ENCODE data around the gene ADAP2.
"Not testable (repeated sequence)": the region's sequence is repeated elsewhere in the genome, so short reads cannot be mapped to it uniquely, and the experiment has no call there.

The ADAP2 gene

GRCh38 chr17:30930495-30930894, 8.8 kb downstream of the ADAP2 start:
- no peak for DNase-seq (ENCODE audit: low spot score)

- DNase-seq (ENCODE audit: low spot score): not testable (repeated sequence)
These were observed 9.8 kb downstream of the ADAP2 start for GRCh38 chr17:30931582-30931981.

DNA sequence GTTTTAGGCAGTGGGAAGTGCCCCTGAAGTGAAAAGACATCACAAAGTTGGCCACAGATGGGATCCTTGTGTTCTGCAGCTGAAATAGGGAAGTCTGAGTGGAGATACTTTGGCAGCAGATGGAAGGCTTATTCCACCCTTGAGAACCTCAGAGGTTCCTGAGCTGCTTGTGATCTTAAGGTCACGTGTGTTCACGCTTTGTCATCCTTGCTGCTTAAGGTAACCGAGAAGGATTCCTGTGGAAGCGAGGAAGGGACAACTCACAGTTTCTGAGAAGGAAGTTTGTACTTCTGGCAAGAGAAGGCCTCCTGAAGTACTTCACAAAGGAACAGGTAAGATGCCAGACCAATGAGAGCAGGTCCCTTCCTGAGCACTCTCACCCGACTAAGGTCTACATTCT, 12.2 kb downstream of the ADAP2 start:
- no peak for DNase-seq (ENCODE audit: low spot score)

GRCh38 chr17:30939051-30939689, 17.4 kb downstream of the ADAP2 start:
- peak; percentile 9 for DNase-seq (ENCODE audit: low spot score)

- peak; percentile 11 for DNase-seq (ENCODE audit: low spot score)
These were observed 20.7 kb downstream of the ADAP2 start for GRCh38 chr17:30942308-30943079.

- DNase-seq (ENCODE audit: low spot score): no peak
These were observed 26.1 kb downstream of the ADAP2 start for GRCh38 chr17:30947796-30948195.

- no peak for DNase-seq (ENCODE audit: low spot score)
These were observed 28.4 kb downstream of the ADAP2 start for GRCh38 chr17:30950189-30950588.

DNA sequence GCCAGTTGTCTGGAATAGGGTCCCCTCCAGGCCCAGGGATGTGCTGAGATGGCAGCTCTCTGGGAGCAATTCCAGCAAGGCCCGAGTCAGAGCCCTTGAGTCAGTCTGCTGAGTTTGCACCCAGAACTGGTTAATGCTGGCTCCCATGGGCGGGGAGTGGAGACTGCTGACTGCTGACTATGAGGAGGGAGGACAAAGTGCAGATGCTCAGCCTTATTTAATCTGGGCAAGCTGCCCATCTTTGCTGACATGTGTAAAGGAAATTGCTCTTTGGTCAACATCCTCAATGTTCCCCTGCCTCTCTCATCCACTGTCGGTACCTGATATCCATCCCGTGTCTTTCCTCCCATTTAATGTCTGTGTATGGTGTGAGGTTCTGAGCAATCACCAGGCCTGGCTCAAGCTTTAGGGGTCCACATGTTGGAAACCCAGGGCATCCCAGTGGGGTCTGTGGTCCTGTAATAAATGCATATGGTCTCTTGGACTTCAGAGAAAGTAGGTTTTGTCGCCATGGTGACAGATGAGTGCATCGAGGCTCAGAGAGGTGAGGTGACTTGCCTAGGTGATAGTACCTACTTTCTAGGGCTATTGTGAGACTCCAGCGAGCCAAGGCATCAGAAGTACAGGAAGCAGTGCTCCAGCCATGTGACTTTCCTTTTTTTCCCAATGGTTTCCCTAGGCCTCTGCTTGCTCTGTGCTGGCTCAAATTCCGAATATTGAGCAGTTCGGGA, 29.1 kb downstream of the ADAP2 start:
- DNase-seq (ENCODE audit: low spot score): no peak

DNA sequence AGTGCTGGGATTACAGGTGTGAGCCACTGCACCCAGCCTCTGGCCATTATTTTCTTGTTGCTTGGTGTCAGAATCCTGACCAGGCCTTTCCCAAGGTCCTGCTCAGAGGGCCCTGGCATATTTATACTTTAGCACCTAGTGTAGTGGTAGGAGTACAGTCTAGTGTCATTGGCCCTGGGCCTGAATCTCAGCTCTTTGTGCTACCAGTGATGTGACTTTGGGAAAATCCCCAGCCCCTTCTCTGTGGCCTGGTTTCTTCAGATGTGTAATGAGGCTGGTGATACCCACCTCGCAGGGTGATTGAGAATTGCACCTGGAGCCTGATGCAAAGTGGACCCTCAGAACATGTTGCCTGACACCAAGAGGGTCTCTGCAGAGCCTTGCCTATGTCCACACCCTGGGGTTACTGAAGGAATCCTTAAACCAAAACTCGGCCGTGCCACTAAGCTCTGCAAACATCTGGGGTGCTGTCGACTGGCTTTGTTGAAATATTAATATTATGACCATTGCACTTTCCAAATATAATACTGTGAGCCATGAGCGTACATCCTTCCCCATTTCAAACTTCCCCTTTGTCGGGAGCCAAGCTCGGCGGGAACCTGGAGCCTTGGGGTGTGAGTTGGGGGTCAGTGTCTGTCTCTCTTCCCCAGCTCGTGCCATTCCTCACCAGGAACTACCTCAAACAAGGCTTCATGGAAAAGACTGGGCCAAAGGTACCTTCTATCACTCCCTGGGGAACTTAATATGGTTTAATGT, 31.1 kb downstream of the ADAP2 start:
- DNase-seq (ENCODE audit: low spot score): no peak

DNA sequence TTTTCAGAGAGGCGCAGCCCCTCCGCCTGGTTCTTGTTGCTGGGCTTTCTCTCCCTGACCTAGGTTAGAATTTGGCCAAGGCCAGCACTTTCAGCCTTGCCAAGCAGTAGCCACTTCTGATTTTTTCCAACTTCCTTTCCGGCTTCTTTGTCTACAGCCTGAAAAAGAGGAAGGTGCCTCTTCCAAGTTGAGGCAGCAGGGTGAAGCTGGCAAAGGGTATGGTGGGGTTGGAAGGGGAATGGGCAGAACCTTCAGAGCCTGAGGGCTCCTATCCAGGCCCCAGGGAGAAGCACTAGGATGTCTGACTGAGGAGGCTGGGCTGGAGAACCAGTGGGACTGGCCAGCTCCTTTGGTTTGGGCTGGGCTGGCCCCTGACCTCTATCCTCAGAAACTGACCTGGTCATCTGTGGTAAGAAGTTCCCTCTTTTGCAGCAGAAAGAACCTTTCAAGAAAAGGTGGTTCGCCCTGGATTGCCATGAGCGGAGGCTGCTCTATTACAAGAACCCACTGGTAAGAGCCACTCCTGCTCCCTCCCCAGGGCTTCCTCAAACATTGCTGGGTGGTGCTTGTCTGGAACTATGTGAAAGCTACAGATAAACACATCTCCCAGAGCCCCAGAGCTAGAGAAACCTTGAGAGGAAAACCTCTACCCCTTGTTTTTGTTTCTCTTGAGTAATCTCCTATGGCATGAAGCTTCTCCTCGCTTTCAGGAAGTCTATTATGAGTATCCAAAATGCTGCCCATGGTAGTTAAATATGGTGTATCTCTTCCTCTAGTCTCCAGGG, 32.5 kb downstream of the ADAP2 start:
- no peak for DNase-seq (ENCODE audit: low spot score)

DNA sequence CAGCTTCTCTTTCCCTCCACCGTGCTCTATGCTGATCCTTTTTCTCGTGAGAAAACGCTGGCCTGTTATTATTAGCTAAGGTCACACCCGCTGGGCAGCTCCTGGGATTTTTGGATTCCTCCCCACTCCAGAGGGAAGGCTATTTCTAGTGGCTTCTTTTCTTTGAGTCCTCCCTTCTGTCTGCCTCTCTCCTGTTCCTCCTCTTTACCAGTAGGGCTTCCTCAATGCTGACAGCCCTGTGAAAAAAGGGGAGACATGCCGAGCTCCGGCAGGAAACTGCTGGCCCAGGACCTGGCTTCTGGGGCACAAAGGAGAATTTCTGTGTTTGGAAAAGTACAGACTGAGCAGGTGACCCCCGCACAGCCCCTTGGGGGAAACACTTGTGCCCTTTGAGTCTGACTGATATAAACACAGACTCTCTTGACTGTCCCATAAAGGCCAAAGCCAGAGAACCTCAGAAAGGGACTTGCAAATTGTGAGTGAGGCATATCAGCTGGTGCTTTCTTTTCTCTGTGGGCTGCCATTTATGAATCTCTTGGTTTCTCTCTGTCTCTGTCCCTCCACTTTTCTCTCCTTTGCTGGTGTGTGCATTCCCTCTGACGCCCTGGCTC, 35.1 kb downstream of the ADAP2 start:
- no peak for DNase-seq (ENCODE audit: low spot score)

DNA sequence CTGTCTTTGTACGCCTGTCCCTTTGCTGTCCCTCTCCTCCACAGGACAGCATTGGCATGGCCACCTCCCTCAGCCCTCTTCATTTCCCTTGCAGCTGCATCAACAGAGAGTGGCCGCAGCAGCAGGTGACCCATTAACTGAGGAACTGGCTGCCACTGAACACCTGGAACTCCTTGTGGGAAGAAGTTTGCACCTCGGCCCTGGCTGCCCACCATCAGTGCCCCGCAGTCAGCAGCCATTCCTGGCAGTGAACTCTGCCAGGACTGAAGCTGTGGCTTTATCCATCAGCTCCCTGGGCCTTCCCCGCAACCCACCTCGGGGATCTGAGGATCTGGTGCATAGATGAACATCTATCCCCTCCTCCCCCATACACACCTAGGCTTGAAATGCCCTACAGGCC, 36.0 kb downstream of the ADAP2 start:
- no peak for DNase-seq (ENCODE audit: low spot score)

DNA sequence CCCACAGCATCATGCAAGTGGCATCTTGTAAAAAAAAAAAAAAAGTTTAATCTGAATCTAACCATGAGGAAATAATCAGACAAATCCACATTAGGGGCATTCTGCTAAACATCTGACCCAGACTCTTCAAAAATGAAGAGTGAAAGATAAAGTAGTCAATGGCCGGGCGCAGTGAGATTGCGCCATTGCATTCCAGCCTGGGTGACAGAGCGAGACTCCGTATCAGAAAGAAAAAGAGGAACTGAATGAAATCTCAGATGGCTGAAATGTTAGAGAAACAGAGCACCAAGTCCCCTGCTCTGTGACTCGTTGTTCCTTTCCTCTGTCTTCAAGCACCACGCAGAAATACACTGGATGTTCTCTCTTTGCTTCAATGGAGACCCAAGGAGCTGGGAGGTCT, 36.4 kb downstream of the ADAP2 start:
- no peak for DNase-seq (ENCODE audit: low spot score)

DNA sequence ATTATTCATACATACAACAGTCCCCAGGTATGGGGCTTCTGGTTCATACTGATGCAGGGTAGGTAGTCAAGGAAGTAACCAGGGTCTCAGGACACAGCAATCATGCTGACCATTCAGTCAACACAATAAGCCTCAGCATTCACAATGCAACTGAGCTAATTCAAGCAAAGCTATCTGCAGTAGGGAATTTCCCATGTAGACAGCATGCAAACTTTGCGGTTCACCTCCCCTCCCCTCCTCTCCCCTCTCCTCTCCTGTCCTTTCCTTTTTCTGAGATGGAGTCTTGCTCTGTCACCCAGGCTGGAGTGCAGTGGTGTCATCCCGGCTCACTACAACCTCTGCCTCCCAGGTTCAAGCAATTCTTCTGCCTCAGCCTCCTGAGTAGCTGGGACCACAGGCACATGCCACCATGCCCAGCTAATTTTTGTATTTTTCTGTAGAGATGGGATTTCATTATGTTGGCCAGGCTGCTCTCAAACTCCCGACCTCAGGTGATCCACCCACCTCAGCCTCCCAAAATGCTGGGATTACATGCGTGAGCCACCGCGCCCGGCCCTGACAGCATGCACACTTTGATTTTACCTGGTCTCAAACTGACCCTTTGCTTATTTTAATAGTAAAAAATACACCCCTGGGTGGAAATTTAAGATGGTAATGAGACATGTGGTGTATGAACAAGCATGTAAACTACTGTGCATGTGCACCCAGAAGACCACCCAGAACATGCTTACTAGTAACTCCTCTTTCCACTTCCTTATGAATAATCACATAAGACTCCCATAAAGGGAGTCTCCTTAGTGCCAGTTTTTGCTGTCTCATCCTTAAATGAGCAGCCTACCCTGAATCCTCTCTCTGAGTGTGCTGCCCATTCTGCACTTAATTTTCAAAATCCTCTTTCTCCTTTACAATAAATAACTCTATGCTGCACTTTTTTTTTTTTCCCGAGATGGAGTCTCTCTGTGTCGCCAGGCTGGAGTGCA, 39.8 kb downstream of the ADAP2 start:
- peak; percentile 37 for DNase-seq (ENCODE audit: low spot score)

DNA sequence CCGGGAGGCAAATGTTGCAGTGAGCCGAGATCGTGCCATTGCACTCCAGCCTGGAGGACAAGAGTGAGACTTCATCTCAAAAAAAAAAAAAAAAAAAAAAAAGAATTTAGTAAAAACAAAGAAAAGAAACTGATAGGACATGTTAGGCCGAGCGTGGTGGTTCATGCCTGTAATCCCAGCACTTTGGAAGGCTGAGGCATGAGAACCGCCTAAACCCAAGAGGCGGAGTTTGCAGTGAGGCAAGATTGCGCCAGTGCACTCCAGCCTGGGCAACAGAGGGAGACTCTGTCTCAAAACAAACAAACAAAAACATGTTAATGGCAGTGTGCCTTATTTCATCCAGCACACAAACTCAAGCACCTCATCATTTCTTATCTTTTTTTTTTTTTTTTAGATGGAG, 42.6 kb downstream of the ADAP2 start:
- not testable (repeated sequence) for DNase-seq (ENCODE audit: low spot score)

GRCh38 chr17:30964876-30965275, 43.1 kb downstream of the ADAP2 start:
- DNase-seq (ENCODE audit: low spot score): no peak

DNA sequence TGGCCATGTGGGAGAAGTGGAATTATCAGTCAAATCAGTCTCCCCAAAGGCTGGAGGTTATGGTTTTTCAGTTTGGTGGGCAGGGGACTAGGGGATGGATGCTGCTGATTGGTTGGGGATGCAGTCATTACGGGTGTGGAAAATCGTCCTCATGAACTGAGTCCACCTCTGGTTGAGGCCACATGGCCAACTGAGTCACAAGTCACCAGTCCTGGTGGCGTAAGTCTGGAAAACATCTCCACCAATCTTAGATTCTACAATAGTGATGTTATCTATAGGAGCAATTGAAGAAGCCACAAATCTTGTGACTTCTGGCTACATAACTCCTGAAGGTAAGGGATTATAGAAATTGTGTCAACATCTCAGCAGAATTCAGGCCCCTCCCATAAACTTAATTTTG, 43.9 kb downstream of the ADAP2 start:
- DNase-seq (ENCODE audit: low spot score): no peak

- DNase-seq (ENCODE audit: low spot score): not testable (repeated sequence)
These were observed 46.2 kb downstream of the ADAP2 start for GRCh38 chr17:30967911-30968310.

DNA sequence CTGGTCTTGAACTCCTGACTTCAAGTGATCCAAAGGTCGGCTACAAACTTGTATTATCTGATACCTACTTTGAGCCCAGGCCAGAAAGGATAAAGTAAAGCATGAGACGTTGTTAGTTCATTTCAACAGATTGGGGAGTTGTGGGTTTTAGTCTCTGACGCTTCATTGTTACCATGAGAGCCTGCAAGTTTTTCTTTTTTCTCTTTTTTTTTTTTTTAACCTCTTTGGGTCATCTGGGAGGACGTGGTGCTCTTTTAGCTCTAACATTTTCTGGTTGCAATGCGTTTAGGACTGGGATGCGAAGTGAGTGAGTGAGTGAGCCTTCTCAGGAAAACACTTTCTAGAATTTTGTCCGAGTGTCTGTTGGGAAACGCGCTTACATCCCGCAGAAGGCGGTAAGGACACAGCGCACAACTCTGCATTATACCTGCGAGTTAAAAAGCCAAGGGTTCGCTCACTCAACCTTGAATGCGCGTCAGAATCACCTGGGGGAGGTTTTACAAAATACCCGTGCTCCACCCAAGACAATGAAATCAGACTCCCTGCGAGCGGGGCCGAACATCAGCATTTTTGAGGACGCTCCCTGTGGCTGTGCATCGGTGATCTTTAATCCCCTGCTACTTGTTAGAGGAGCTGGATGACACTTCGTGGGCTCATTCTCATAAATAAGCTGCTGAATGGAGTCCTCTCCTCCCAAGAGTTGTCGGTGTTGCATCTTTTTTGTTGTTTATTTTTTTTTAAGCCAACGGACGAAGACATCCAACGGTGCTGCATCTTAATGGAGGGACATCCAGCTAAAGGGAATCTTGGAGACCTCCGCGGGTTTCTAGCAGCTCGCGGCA, 48.5 kb downstream of the ADAP2 start:
- no peak for DNase-seq (ENCODE audit: low spot score)

Measured in activated CD4-positive, alpha-beta T cell treated with anti-CD3 and anti-CD28 coated beads, Interleukin-2, Interleukin-4, amounts not matched to agents 100 ng/mL and 50 ng/mL, durations not matched to agents 16 hours and 8 hours (primary cell).